Measurements from ENCODE around the gene PPP1R1C.

Gene PPP1R1C

GRCh38 chr2:182055993-182056392 lies 70.3 kb downstream of the PPP1R1C start:
- DNase-seq (ENCODE audit: extremely low spot score, insufficient read length, low read depth) (no peak), FAIRE-seq (no peak)

- DNase-seq (ENCODE audit: extremely low spot score, insufficient read length, low read depth) (no peak), FAIRE-seq (no peak)
These were observed 71.3 kb downstream of the PPP1R1C start for GRCh38 chr2:182057002-182057401.

- FAIRE-seq = no peak
These were observed 72.4 kb downstream of the PPP1R1C start for GRCh38 chr2:182058056-182058455.

GRCh38 chr2:182061739-182062138 lies 76.1 kb downstream of the PPP1R1C start:
- DNase-seq (ENCODE audit: extremely low spot score, insufficient read length, low read depth) (no peak), FAIRE-seq (no peak)

More at GRCh38 chr2:182058056-182058455, 72.4 kb downstream of the PPP1R1C start:
- no peak for DNase-seq (ENCODE audit: extremely low spot score, insufficient read length, low read depth)

- FAIRE-seq = no peak
- no peak for DNase-seq (ENCODE audit: extremely low spot score, insufficient read length, low read depth)
These were observed 76.8 kb downstream of the PPP1R1C start for GRCh38 chr2:182062329-182062972.

GRCh38 chr2:182064019-182064778 lies 78.5 kb downstream of the PPP1R1C start:
- DNase-seq (ENCODE audit: extremely low spot score, insufficient read length, low read depth) (no peak), FAIRE-seq (no peak)

GRCh38 chr2:182066400-182067087 lies 80.9 kb downstream of the PPP1R1C start:
- no peak for FAIRE-seq
- no peak for DNase-seq (ENCODE audit: extremely low spot score, insufficient read length, low read depth)

- no peak for FAIRE-seq
These were observed 81.7 kb downstream of the PPP1R1C start for GRCh38 chr2:182067393-182067792.

GRCh38 chr2:182068811-182069210 lies 83.2 kb downstream of the PPP1R1C start:
- no peak for DNase-seq (ENCODE audit: extremely low spot score, insufficient read length, low read depth)
- no peak for FAIRE-seq

More at GRCh38 chr2:182067393-182067792, 81.7 kb downstream of the PPP1R1C start:
- DNase-seq (ENCODE audit: extremely low spot score, insufficient read length, low read depth) = no peak

- DNase-seq (ENCODE audit: extremely low spot score, insufficient read length, low read depth) = no peak
- no peak for FAIRE-seq
These were observed 83.8 kb downstream of the PPP1R1C start for GRCh38 chr2:182069416-182069815.

- FAIRE-seq (no peak), DNase-seq (ENCODE audit: extremely low spot score, insufficient read length, low read depth) (no peak)
These were observed 84.3 kb downstream of the PPP1R1C start for GRCh38 chr2:182069908-182070307.

- no peak for DNase-seq (ENCODE audit: extremely low spot score, insufficient read length, low read depth)
- no peak for FAIRE-seq
These were observed 85.1 kb downstream of the PPP1R1C start for GRCh38 chr2:182070736-182071135.

- DNase-seq (ENCODE audit: extremely low spot score, insufficient read length, low read depth) (no peak), FAIRE-seq (no peak)
These were observed 87.2 kb downstream of the PPP1R1C start for GRCh38 chr2:182072861-182073260.

GRCh38 chr2:182073613-182074012 lies 88.0 kb downstream of the PPP1R1C start:
- FAIRE-seq (no peak), DNase-seq (ENCODE audit: extremely low spot score, insufficient read length, low read depth) (no peak)

GRCh38 chr2:182077023-182077422 lies 91.4 kb downstream of the PPP1R1C start:
- FAIRE-seq (no peak), DNase-seq (ENCODE audit: extremely low spot score, insufficient read length, low read depth) (no peak)

GRCh38 chr2:182077448-182078142 lies 91.9 kb downstream of the PPP1R1C start:
- FAIRE-seq = peak; percentile 73

GRCh38 chr2:182078988-182079602 lies 93.4 kb downstream of the PPP1R1C start:
- DNase-seq (ENCODE audit: extremely low spot score, insufficient read length, low read depth) (no peak), FAIRE-seq (no peak)

More at GRCh38 chr2:182077448-182078142, 91.9 kb downstream of the PPP1R1C start:
- no peak for DNase-seq (ENCODE audit: extremely low spot score, insufficient read length, low read depth)

- FAIRE-seq = no peak
- DNase-seq (ENCODE audit: extremely low spot score, insufficient read length, low read depth) = no peak
These were observed 94.8 kb downstream of the PPP1R1C start for GRCh38 chr2:182080493-182080892.

GRCh38 chr2:182081602-182082260 lies 96.1 kb downstream of the PPP1R1C start:
- DNase-seq (ENCODE audit: extremely low spot score, insufficient read length, low read depth) (no peak), FAIRE-seq (no peak)

Measured in GM18507 (cell line).